ENCODE results near the gene AOPEP.

AOPEP gene

GRCh38 chr9:94697972-94698581 lies 28.4 kb upstream of the AOPEP start:
- no peak for ATAC-seq (replicated peaks)
- Mint-ChIP-seq H3K36me3 (ENCODE audit: insufficient read depth) (no peaks in the 10 kb centered on the region), H3K27ac (no peak overlapping the region), H3K4me1 (ENCODE audit: low read depth in 2 of 2) (no peaks in the 10 kb centered on the region), H3K27me3 (peaks cover 30 to 36% of the 10 kb centered on the region in 2 donors), H3K4me3 (no peak overlapping the region), H3K9me3 (no peaks in the 10 kb centered on the region)
- no peak for DNase-seq

GRCh38 chr9:94699715-94700373 lies 26.7 kb upstream of the AOPEP start:
- Mint-ChIP-seq H3K27me3 (peaks cover 28 to 33% of the 10 kb centered on the region in 2 donors), H3K4me1 (ENCODE audit: low read depth in 2 of 2) (no peaks in the 10 kb centered on the region), H3K9me3 (no peaks in the 10 kb centered on the region), H3K4me3 (no peak overlapping the region), H3K27ac (no peak overlapping the region), H3K36me3 (ENCODE audit: insufficient read depth) (no peaks in the 10 kb centered on the region)
- no peak for DNase-seq
- ATAC-seq (replicated peaks): no peak

GRCh38 chr9:94700445-94700844 lies 26.1 kb upstream of the AOPEP start:
- Mint-ChIP-seq H3K36me3 (ENCODE audit: insufficient read depth) (no peaks in the 10 kb centered on the region), H3K27ac (no peak overlapping the region)
- no peak for DNase-seq

GRCh38 chr9:94703488-94704140 lies 22.9 kb upstream of the AOPEP start:
- Mint-ChIP-seq H3K4me3 (no peak overlapping the region), H3K27ac (no peak overlapping the region), H3K9me3 (no peaks in the 10 kb centered on the region), H3K4me1 (ENCODE audit: low read depth in 2 of 2) (no peaks in the 10 kb centered on the region), H3K36me3 (ENCODE audit: insufficient read depth) (no peaks in the 10 kb centered on the region), H3K27me3 (peaks cover 28 to 33% of the 10 kb centered on the region in 2 donors)
- ATAC-seq (replicated peaks): no peak
- no peak for DNase-seq

More at GRCh38 chr9:94700445-94700844, 26.1 kb upstream of the AOPEP start:
- H3K4me3 Mint-ChIP-seq: no peak overlapping the region
- H3K9me3 Mint-ChIP-seq: no peaks in the 10 kb centered on the region
- no peak for ATAC-seq (replicated peaks)
- no peaks in the 10 kb centered on the region for H3K4me1 Mint-ChIP-seq (ENCODE audit: low read depth in 2 of 2)
- peaks cover 33 to 34% of the 10 kb centered on the region in 2 donors for H3K27me3 Mint-ChIP-seq

- Mint-ChIP-seq H3K4me3 (no peak overlapping the region), H3K27ac (no peak overlapping the region), H3K4me1 (ENCODE audit: low read depth in 2 of 2) (no peaks in the 10 kb centered on the region), H3K27me3 (peaks cover 20 to 32% of the 10 kb centered on the region in 2 donors), H3K9me3 (no peaks in the 10 kb centered on the region), H3K36me3 (ENCODE audit: insufficient read depth) (no peaks in the 10 kb centered on the region)
- ATAC-seq (replicated peaks): no peak
- no peak for DNase-seq
Observed at GRCh38 chr9:94705162-94705702, 21.3 kb upstream of the AOPEP start.

GRCh38 chr9:94706922-94707321 lies 19.6 kb upstream of the AOPEP start:
- DNase-seq (no peak), ATAC-seq (replicated peaks) (no peak)
- H3K4me3 Mint-ChIP-seq: no peak overlapping the region
- no peaks in the 10 kb centered on the region for H3K36me3 Mint-ChIP-seq (ENCODE audit: insufficient read depth)
- no peaks in the 10 kb centered on the region for H3K9me3 Mint-ChIP-seq
- H3K27me3 Mint-ChIP-seq: peaks cover 26 to 37% of the 10 kb centered on the region in 2 donors
- H3K4me1 Mint-ChIP-seq (ENCODE audit: low read depth in 2 of 2): no peaks in the 10 kb centered on the region
- no peak overlapping the region for H3K27ac Mint-ChIP-seq

- Mint-ChIP-seq H3K27ac (no peak overlapping the region), H3K4me3 (no peak overlapping the region), H3K27me3 (peaks cover 41 to 80% of the 10 kb centered on the region in 2 donors), H3K9me3 (no peaks in the 10 kb centered on the region), H3K36me3 (ENCODE audit: insufficient read depth) (no peaks in the 10 kb centered on the region), H3K4me1 (ENCODE audit: low read depth in 2 of 2) (no peaks in the 10 kb centered on the region)
- DNase-seq (no peak), ATAC-seq (replicated peaks) (no peak)
Observed at GRCh38 chr9:94713436-94714215, 12.9 kb upstream of the AOPEP start.

GRCh38 chr9:94714494-94714893 lies 12.0 kb upstream of the AOPEP start:
- no peak for ATAC-seq (replicated peaks)
- DNase-seq: no peak
- H3K27ac Mint-ChIP-seq: no peak overlapping the region
- H3K27me3 Mint-ChIP-seq: peaks cover 41 to 84% of the 10 kb centered on the region in 2 donors
- no peak overlapping the region for H3K4me3 Mint-ChIP-seq
- no peaks in the 10 kb centered on the region for H3K36me3 Mint-ChIP-seq (ENCODE audit: insufficient read depth)
- no peaks in the 10 kb centered on the region for H3K4me1 Mint-ChIP-seq (ENCODE audit: low read depth in 2 of 2)
- H3K9me3 Mint-ChIP-seq: no peaks in the 10 kb centered on the region

GRCh38 chr9:94717761-94718160 lies 8.7 kb upstream of the AOPEP start:
- Mint-ChIP-seq H3K9me3 (no peaks in the 10 kb centered on the region), H3K4me1 (ENCODE audit: low read depth in 2 of 2) (no peaks in the 10 kb centered on the region), H3K27ac (no peak overlapping the region), H3K27me3 (peaks cover 24 to 58% of the 10 kb centered on the region in 2 donors), H3K36me3 (ENCODE audit: insufficient read depth) (no peaks in the 10 kb centered on the region), H3K4me3 (no peak overlapping the region)
- ATAC-seq (replicated peaks) (no peak), DNase-seq (no peak)

GRCh38 chr9:94718936-94719335 lies 7.6 kb upstream of the AOPEP start:
- Mint-ChIP-seq H3K36me3 (ENCODE audit: insufficient read depth) (no peaks in the 10 kb centered on the region), H3K4me1 (ENCODE audit: low read depth in 2 of 2) (no peaks in the 10 kb centered on the region), H3K4me3 (no peak overlapping the region), H3K27ac (no peak overlapping the region), H3K27me3 (peaks cover 16 to 51% of the 10 kb centered on the region in 2 donors), H3K9me3 (no peaks in the 10 kb centered on the region)
- ATAC-seq (replicated peaks) (no peak), DNase-seq (no peak)

- Mint-ChIP-seq H3K27me3 (peaks cover 7 to 42% of the 10 kb centered on the region in 2 donors), H3K27ac (no peak overlapping the region), H3K4me3 (no peak overlapping the region), H3K4me1 (ENCODE audit: low read depth in 2 of 2) (no peaks in the 10 kb centered on the region), H3K36me3 (ENCODE audit: insufficient read depth) (no peaks in the 10 kb centered on the region), H3K9me3 (no peaks in the 10 kb centered on the region)
- DNase-seq (no peak), ATAC-seq (replicated peaks) (no peak)
Observed at GRCh38 chr9:94719878-94720277, 6.6 kb upstream of the AOPEP start.

- Mint-ChIP-seq H3K27ac (no peak overlapping the region), H3K9me3 (no peaks in the 10 kb centered on the region), H3K36me3 (ENCODE audit: insufficient read depth) (peaks cover 2% of the 10 kb centered on the region), H3K27me3 (peaks cover 4 to 32% of the 10 kb centered on the region in 2 donors), H3K4me3 (no peak overlapping the region), H3K4me1 (ENCODE audit: low read depth in 2 of 2) (no peaks in the 10 kb centered on the region)
- DNase-seq (no peak), ATAC-seq (replicated peaks) (no peak)
Observed at GRCh38 chr9:94720846-94721549, 5.5 kb upstream of the AOPEP start.

GRCh38 chr9:94721754-94722153 lies 4.7 kb upstream of the AOPEP start:
- Mint-ChIP-seq H3K27me3 (peaks cover 0 to 24% of the 10 kb centered on the region in 2 donors), H3K9me3 (no peaks in the 10 kb centered on the region), H3K4me1 (ENCODE audit: low read depth in 2 of 2) (peaks cover 2 to 3% of the 10 kb centered on the region in 2 donors), H3K36me3 (ENCODE audit: insufficient read depth) (peaks cover 9% of the 10 kb centered on the region), H3K27ac (no peak overlapping the region), H3K4me3 (no peak overlapping the region)
- DNase-seq (no peak), ATAC-seq (replicated peaks) (no peak)

Measured in effector memory CD8-positive, alpha-beta T cell (primary cell).